Neural cell (in vitro differentiated cells): ENCODE measurements around the gene ITPKB. TPM values are rescaled to one million over a fixed set of nuclear protein-coding genes. Genes with fewer than 3 reads are reported as not detected.

Source experiments
- H2AFZ ChIP-seq: fragments of 200-600, 300-800 bp; sonication (generic), shearing (Covaris generic); 2 replicates; pipeline ENCODE4 v1.6.0; 2014; ENCODE audit warnings: low read depth, mild to moderate bottlenecking, antibody characterized with exemption, low read length, moderate library complexity
- H3F3A ChIP-seq: fragments of 200-600 bp; shearing (Covaris generic); 2 replicates; pipeline ENCODE4 v1.6.1; 2016; ENCODE audit warnings: mild to moderate bottlenecking, moderate library complexity, mixed read lengths, antibody characterized with exemption, low read length; ENCODE audit not compliant: insufficient read depth, poor library complexity, severe bottlenecking
- H3K27ac ChIP-seq: fragments of 200-600, 300-800 bp; sonication (generic), shearing (Covaris generic); 2 replicates; pipeline ENCODE4 v1.5.1; 2014; ENCODE audit warnings: mild to moderate bottlenecking, low read length, moderate library complexity
- H3K27me3 ChIP-seq: fragments of 300-800, 200-600 bp; sonication (generic), shearing (Covaris generic); 2 replicates; pipeline ENCODE4 v1.6.0; 2014; ENCODE audit warnings: mild to moderate bottlenecking, low read depth, low read length, moderate library complexity; ENCODE audit not compliant: insufficient read depth
- H3K36me3 ChIP-seq: fragments of 300-800, 200-600 bp; sonication (generic), shearing (Covaris generic); 2 replicates; pipeline ENCODE4 v1.5.1; 2014; ENCODE audit warnings: mild to moderate bottlenecking, antibody characterized with exemption, low read length, moderate library complexity; ENCODE audit not compliant: insufficient read depth
- H3K4me2 ChIP-seq: fragments of 300-800, 200-600 bp; sonication (generic), shearing (Covaris generic); 2 replicates; pipeline ENCODE4 v1.6.0; 2014; ENCODE audit warnings: mild to moderate bottlenecking, low read length
- H3K4me3 ChIP-seq: fragments of 300-800, 200-600 bp; sonication (generic), shearing (Covaris generic); 2 replicates; pipeline ENCODE4 v1.5.1; 2014; ENCODE audit warnings: mild to moderate bottlenecking, low read length, moderate library complexity
- H3K79me2 ChIP-seq: fragments of 200-600 bp; shearing (Covaris generic); replicated peaks from 2 replicates; pipeline ENCODE4 v1.6.0; 2014; ENCODE audit warnings: mild to moderate bottlenecking, low read length, moderate library complexity; ENCODE audit not compliant: insufficient read depth
- H3K9ac ChIP-seq: fragments of 300-800, 200-600 bp; sonication (generic), shearing (Covaris generic); 2 replicates; pipeline ENCODE4 v1.6.1; 2016; ENCODE audit warnings: mild to moderate bottlenecking, low read length, mixed read lengths
- H3K9me2 ChIP-seq: fragments of 200-600 bp; shearing (Covaris generic); 2 replicates; pipeline ENCODE4 v1.6.1; 2016; ENCODE audit warnings: mild to moderate bottlenecking, low read length, mixed read lengths; ENCODE audit not compliant: insufficient read depth
- H3K9me3 ChIP-seq: fragments of 200-600, 300-800 bp; sonication (generic), shearing (Covaris generic); 2 replicates; pipeline ENCODE4 v1.6.1; 2016; ENCODE audit warnings: mild to moderate bottlenecking, mixed run types, low read length, moderate library complexity, mixed read lengths
- H4K20me1 ChIP-seq: fragments of 200-600 bp; shearing (Covaris generic); 2 replicates; pipeline ENCODE4 v1.6.1; 2016; ENCODE audit warnings: mild to moderate bottlenecking, mixed run types; ENCODE audit not compliant: insufficient read depth
- EP300 ChIP-seq: fragments of 450-650 bp; conservative IDR thresholded peaks from 2 replicates; pipeline ENCODE4 v1.6.1; 2014; ENCODE audit warnings: antibody characterized with exemption, mild to moderate bottlenecking, moderate library complexity; ENCODE audit not compliant: poor library complexity, severe bottlenecking
- EZH2 ChIP-seq: fragments of 200-600, 300-800 bp; shearing (Covaris generic), sonication (generic); IDR thresholded peaks from 2 replicates; pipeline ENCODE4 v1.6.1; 2014; ENCODE audit warnings: antibody characterized with exemption, low read length, borderline replicate concordance, mild to moderate bottlenecking; ENCODE audit not compliant: insufficient read depth, poor library complexity, severe bottlenecking
- MXI1 ChIP-seq: fragments of 450-650 bp; conservative IDR thresholded peaks from 2 replicates; pipeline ENCODE4 v1.6.1; 2014; ENCODE audit warnings: antibody characterized with exemption, mild to moderate bottlenecking; ENCODE audit not compliant: poor library complexity, severe bottlenecking
- POLR2AphosphoS5 ChIP-seq: IDR thresholded peaks from 2 replicates; pipeline ENCODE4 v1.6.1; 2012
- RAD21 ChIP-seq: fragments of 450-650 bp; conservative IDR thresholded peaks from 2 replicates; pipeline ENCODE4 v1.6.1; 2014; ENCODE audit warnings: antibody characterized with exemption, mild to moderate bottlenecking, moderate library complexity
- SMC3 ChIP-seq: fragments of 450-650 bp; conservative IDR thresholded peaks from 2 replicates; pipeline ENCODE4 v1.6.1; 2014; ENCODE audit warnings: antibody characterized with exemption, mild to moderate bottlenecking, moderate library complexity; ENCODE audit not compliant: poor library complexity
- TAF1 ChIP-seq: IDR thresholded peaks from 2 replicates; pipeline ENCODE4 v1.6.1; 2012; ENCODE audit warnings: low read depth
- polyA plus RNA-seq: library from polyadenylated mRNA; depleted of rRNA; stranded (reverse); fragments of >200 nt; gene quantifications from 2 replicates; pipeline ENCODE4 v1.2.3, GENCODE V29; 2014
- TF ChIP-seq, protein P1 (sequence below): IDR thresholded peaks from 2 replicates; pipeline ENCODE4 v1.6.1; 2012; ENCODE audit warnings: borderline replicate concordance
- TF ChIP-seq, protein P2 (sequence below): fragments of 450-650 bp; IDR thresholded peaks from 2 replicates; pipeline ENCODE4 v1.5.1; 2014; ENCODE audit warnings: antibody characterized with exemption, mild to moderate bottlenecking, moderate library complexity; ENCODE audit not compliant: poor library complexity, severe bottlenecking

The ITPKB gene
- polyA plus RNA-seq, 1 donor from 2014 or later, result 0.19 TPM

DNA sequence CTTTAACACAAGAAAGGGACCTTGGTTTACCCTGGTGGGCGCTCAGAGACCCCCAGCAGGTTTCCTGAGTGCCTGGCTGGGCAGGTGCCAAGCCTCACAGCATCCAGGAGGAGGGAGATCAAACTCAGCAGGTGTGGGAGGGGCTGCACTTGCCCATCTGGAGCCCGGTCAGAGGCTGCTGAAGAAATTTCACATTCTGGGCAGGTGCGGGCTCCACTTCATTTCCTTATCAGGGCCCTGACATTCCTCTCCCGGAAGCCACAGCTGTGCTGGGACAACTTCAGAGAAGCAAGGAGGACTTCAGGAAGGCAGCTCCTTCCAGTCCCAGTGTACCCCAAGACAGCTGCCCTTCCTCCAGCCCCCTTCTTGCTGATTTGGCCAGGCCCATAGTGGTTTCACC is 82.9 kb downstream of the ITPKB start:
- Histone ChIP-seq H3F3A (no peaks in the 10 kb centered on the region), H3K4me3 (no peak overlapping the region), H3K9ac (no peak overlapping the region), H3K4me2 (no peak overlapping the region), H3K27ac (no peak overlapping the region), H2AFZ (no peak overlapping the region), H3K27me3 (no peaks in the 10 kb centered on the region), H3K36me3 (no peaks in the 10 kb centered on the region), H3K9me3 (no peaks in the 10 kb centered on the region), H3K79me2 (no peaks in the 10 kb centered on the region), H3K9me2 (no peaks in the 10 kb centered on the region), H4K20me1 (no peaks in the 10 kb centered on the region)
- TF ChIP-seq TAF1, result no peak
- TF ChIP-seq SMC3, result no peak
- TF ChIP-seq MXI1, result no peak
- TF ChIP-seq EZH2, result no peak

DNA sequence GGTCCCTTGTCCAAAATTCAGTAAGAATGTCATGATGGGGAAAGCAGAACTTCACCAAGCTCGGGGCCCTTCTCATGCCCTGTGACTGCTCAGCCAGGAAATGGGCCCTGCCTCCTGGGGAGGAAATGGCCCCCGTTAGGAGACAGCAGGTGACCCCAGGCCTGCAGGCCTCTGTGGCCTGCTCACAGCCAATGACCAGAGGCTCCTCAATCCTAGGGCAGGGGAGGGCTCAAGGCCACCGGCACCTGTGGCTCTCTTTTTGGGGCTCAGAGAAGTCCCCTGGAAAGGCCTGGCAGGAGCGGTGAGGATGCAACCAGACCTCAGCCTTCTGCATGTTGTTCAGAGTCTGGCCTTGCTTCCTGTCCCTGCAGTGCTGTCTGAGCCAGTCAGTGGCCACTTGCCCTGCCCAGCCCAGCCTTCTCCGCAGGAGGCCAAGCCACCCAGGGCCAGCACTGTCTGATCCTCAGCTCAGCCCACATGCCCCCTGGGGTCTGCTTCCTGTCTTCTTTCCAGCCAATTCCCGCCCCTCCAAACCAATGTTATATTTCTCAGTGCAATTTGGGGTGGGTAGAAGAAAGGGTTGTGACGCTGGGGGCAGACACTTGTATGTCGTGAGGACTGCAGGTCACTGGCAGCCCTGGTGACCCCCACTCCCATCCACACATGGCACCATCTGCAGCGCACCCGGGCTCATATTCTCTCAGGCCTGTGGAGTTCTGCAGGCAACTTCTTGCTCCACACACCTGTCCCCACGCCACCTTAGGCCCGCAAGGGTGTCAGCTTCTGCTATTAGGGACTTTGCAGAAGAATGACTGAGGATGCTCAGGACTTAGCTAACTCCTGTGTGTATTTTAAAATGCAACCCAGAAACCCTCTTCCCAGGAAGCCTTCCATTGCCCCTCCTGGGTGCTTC is 83.6 kb downstream of the ITPKB start:
- Histone ChIP-seq H3K9ac (no peak overlapping the region), H3K9me3 (no peaks in the 10 kb centered on the region), H3K4me2 (no peak overlapping the region), H3K27me3 (no peaks in the 10 kb centered on the region), H3K36me3 (no peaks in the 10 kb centered on the region), H3K79me2 (no peaks in the 10 kb centered on the region), H4K20me1 (no peaks in the 10 kb centered on the region), H3K27ac (no peak overlapping the region), H3K4me3 (no peak overlapping the region), H2AFZ (no peak overlapping the region), H3F3A (no peaks in the 10 kb centered on the region), H3K9me2 (no peaks in the 10 kb centered on the region)
- TF ChIP-seq EP300 (no peak), RAD21 (no peak), MXI1 (no peak), SMC3 (no peak)

DNA sequence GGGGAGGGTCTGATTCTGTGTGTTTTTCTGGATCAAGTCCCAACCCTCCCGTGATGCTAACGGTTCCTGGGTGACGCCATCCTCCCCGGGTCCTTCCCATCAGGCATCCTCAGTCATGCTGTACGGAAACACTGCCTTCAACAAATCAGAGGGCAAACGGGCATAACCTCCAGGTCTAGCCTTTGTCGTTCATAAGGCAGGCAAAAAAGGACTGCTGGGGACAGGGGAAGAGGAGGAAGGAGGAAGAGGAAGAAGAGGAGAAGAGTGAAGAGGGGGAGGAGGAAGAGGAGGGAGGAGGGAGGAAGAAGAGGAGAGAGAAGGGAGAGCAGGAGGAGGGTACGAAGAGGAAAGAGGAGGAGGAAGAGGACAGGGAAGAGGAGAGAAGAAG is 84.4 kb downstream of the ITPKB start:
- Histone ChIP-seq H3K27ac (no peak overlapping the region), H3K9ac (no peak overlapping the region), H3K9me3 (no peaks in the 10 kb centered on the region), H3K4me2 (no peak overlapping the region), H3F3A (no peaks in the 10 kb centered on the region), H4K20me1 (no peaks in the 10 kb centered on the region), H3K79me2 (no peaks in the 10 kb centered on the region), H3K9me2 (no peaks in the 10 kb centered on the region), H3K27me3 (no peaks in the 10 kb centered on the region), H3K4me3 (no peak overlapping the region), H3K36me3 (no peaks in the 10 kb centered on the region), H2AFZ (no peak overlapping the region)
- TF ChIP-seq MXI1, result no peak
- no peak for TF ChIP-seq EP300
- TF ChIP-seq EZH2, result no peak
- no peak for TF ChIP-seq RAD21
- no peak for TF ChIP-seq POLR2AphosphoS5
- TF ChIP-seq, protein P1, sequence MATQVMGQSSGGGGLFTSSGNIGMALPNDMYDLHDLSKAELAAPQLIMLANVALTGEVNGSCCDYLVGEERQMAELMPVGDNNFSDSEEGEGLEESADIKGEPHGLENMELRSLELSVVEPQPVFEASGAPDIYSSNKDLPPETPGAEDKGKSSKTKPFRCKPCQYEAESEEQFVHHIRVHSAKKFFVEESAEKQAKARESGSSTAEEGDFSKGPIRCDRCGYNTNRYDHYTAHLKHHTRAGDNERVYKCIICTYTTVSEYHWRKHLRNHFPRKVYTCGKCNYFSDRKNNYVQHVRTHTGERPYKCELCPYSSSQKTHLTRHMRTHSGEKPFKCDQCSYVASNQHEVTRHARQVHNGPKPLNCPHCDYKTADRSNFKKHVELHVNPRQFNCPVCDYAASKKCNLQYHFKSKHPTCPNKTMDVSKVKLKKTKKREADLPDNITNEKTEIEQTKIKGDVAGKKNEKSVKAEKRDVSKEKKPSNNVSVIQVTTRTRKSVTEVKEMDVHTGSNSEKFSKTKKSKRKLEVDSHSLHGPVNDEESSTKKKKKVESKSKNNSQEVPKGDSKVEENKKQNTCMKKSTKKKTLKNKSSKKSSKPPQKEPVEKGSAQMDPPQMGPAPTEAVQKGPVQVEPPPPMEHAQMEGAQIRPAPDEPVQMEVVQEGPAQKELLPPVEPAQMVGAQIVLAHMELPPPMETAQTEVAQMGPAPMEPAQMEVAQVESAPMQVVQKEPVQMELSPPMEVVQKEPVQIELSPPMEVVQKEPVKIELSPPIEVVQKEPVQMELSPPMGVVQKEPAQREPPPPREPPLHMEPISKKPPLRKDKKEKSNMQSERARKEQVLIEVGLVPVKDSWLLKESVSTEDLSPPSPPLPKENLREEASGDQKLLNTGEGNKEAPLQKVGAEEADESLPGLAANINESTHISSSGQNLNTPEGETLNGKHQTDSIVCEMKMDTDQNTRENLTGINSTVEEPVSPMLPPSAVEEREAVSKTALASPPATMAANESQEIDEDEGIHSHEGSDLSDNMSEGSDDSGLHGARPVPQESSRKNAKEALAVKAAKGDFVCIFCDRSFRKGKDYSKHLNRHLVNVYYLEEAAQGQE, result no peak
- no peak for TF ChIP-seq TAF1
- TF ChIP-seq, protein P2, sequence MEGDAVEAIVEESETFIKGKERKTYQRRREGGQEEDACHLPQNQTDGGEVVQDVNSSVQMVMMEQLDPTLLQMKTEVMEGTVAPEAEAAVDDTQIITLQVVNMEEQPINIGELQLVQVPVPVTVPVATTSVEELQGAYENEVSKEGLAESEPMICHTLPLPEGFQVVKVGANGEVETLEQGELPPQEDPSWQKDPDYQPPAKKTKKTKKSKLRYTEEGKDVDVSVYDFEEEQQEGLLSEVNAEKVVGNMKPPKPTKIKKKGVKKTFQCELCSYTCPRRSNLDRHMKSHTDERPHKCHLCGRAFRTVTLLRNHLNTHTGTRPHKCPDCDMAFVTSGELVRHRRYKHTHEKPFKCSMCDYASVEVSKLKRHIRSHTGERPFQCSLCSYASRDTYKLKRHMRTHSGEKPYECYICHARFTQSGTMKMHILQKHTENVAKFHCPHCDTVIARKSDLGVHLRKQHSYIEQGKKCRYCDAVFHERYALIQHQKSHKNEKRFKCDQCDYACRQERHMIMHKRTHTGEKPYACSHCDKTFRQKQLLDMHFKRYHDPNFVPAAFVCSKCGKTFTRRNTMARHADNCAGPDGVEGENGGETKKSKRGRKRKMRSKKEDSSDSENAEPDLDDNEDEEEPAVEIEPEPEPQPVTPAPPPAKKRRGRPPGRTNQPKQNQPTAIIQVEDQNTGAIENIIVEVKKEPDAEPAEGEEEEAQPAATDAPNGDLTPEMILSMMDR, result no peak
